ENCODE measurements around the gene AXDND1. TPM values are rescaled to one million over a fixed set of nuclear protein-coding genes. Genes with fewer than 3 reads are reported as not detected.

Gene AXDND1
- total RNA-seq, 1 donor from 2014 or later = not detected

GRCh38 chr1:179549368-179549700 lies 183.6 kb downstream of the AXDND1 start:
- DNase-seq (ENCODE audit: extremely low spot score in 2 of 2) = no peak
- H3K27ac ChIP-seq = no peak overlapping the region
- H3K36me3 ChIP-seq = no peaks in the 10 kb centered on the region
- no peaks in the 10 kb centered on the region for H3K9me3 ChIP-seq
- TF ChIP-seq POLR2AphosphoS5 (IDR thresholded peaks at IDR 0.05; ENCODE audit: insufficient read depth in 1 of 2, low read depth in 1 of 2) (no peak), POLR2A (IDR thresholded peaks at IDR 0.05) (no peak), CTCF (IDR thresholded peaks at IDR 0.05) (no peak)
- intact Hi-C loops (cut with DNase I) = no loop called here
- no peaks in the 10 kb centered on the region for H3K4me1 ChIP-seq
- H3K27me3 ChIP-seq = no peaks in the 10 kb centered on the region
- no peak overlapping the region for H3K4me3 ChIP-seq

DNA sequence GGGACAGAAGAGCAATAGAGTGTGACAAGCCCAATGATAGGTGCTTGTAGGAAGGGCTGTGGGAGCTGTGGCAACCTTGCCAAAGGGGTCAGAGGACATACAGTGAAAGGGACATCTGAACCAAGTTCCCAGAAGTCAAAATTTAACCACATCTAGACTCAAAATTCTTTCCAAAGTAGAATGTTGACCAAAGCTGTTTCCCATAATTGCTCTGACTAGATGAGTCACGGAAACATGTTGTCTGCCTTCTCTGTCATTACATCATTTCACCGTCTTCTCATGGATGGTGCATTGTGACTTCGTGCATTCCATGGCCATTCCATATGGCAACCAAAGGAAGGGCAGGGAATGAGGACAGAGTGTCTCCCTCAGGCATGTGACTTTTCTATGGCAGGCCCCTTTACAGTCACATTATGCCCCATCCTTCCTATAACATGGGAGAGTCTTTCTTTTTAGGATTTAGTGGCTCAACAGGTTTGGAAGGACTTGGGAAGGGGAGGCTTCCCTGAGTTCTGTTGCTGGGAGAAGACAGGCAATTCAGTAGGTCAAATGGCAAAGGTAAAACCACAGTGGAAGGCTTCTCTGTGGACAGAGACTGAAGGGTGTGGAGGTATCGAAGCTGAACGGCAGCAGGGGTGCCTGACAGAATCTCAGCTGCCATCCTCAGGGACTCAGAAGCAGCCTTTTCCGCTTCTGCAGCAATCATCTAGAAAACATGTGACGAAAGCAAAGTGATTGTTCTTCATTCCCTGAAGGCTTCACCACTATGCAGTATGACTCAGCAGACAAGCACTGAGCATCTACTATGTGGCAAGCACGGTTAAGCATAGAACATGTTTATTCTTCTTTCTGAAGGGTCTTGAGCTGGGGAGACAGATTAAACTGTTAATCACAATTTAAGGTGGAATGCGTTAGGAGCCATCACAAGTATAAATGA lies 185.2 kb downstream of the AXDND1 start:
- Histone ChIP-seq H3K36me3 (no peaks in the 10 kb centered on the region), H3K4me3 (no peak overlapping the region), H3K9me3 (no peaks in the 10 kb centered on the region), H3K4me1 (no peaks in the 10 kb centered on the region), H3K27me3 (no peaks in the 10 kb centered on the region), H3K27ac (no peak overlapping the region)
- DNase-seq (ENCODE audit: extremely low spot score in 2 of 2) = no peak
- intact Hi-C loops (cut with DNase I) = no loop called here
- TF ChIP-seq CTCF (IDR thresholded peaks at IDR 0.05) (no peak), POLR2A (IDR thresholded peaks at IDR 0.05) (no peak), POLR2AphosphoS5 (IDR thresholded peaks at IDR 0.05; ENCODE audit: insufficient read depth in 1 of 2, low read depth in 1 of 2) (no peak)

GRCh38 chr1:179554427-179554826 lies 188.7 kb downstream of the AXDND1 start:
- intact Hi-C loops (cut with DNase I) = no loop called here
- Histone ChIP-seq H3K36me3 (no peaks in the 10 kb centered on the region), H3K4me1 (no peaks in the 10 kb centered on the region), H3K9me3 (no peaks in the 10 kb centered on the region), H3K27ac (no peak overlapping the region), H3K27me3 (no peaks in the 10 kb centered on the region), H3K4me3 (no peak overlapping the region)
- no peak for DNase-seq (ENCODE audit: extremely low spot score in 2 of 2)
- no peak for TF ChIP-seq POLR2AphosphoS5 (IDR thresholded peaks at IDR 0.05; ENCODE audit: insufficient read depth in 1 of 2, low read depth in 1 of 2)
- no peak for TF ChIP-seq CTCF (IDR thresholded peaks at IDR 0.05)
- TF ChIP-seq POLR2A (IDR thresholded peaks at IDR 0.05) = no peak

- Histone ChIP-seq H3K36me3 (no peaks in the 10 kb centered on the region), H3K4me1 (no peaks in the 10 kb centered on the region), H3K27me3 (no peaks in the 10 kb centered on the region), H3K27ac (no peak overlapping the region), H3K9me3 (no peaks in the 10 kb centered on the region), H3K4me3 (no peak overlapping the region)
- no peak for DNase-seq (ENCODE audit: extremely low spot score in 2 of 2)
- intact Hi-C loops (cut with DNase I) = no loop called here
- no peak for TF ChIP-seq CTCF (IDR thresholded peaks at IDR 0.05)
- no peak for TF ChIP-seq POLR2A (IDR thresholded peaks at IDR 0.05)
- no peak for TF ChIP-seq POLR2AphosphoS5 (IDR thresholded peaks at IDR 0.05; ENCODE audit: insufficient read depth in 1 of 2, low read depth in 1 of 2)
These were observed 192.3 kb downstream of the AXDND1 start for GRCh38 chr1:179558078-179558477.

Data from vagina (tissue), 2 donors.